GM19043 (cell line): ENCODE data around the gene DUSP8.

Experiments used
- ATAC-seq: cut with Tn5 transposase; IDR thresholded peaks from one replicate; pipeline ENCODE4 v1.9.1; 2021; ENCODE audit warnings: low read depth; ENCODE audit not compliant: unreplicated experiment

The DUSP8 gene

GRCh38 chr11:1555713-1556153 is 16.3 kb downstream of the DUSP8 start:
- no peak for ATAC-seq

GRCh38 chr11:1554981-1555712 is 16.9 kb downstream of the DUSP8 start:
- no peak for ATAC-seq

- ATAC-seq, result no peak
Measured at GRCh38 chr11:1553808-1554594, 18.1 kb downstream of the DUSP8 start.

DNA sequence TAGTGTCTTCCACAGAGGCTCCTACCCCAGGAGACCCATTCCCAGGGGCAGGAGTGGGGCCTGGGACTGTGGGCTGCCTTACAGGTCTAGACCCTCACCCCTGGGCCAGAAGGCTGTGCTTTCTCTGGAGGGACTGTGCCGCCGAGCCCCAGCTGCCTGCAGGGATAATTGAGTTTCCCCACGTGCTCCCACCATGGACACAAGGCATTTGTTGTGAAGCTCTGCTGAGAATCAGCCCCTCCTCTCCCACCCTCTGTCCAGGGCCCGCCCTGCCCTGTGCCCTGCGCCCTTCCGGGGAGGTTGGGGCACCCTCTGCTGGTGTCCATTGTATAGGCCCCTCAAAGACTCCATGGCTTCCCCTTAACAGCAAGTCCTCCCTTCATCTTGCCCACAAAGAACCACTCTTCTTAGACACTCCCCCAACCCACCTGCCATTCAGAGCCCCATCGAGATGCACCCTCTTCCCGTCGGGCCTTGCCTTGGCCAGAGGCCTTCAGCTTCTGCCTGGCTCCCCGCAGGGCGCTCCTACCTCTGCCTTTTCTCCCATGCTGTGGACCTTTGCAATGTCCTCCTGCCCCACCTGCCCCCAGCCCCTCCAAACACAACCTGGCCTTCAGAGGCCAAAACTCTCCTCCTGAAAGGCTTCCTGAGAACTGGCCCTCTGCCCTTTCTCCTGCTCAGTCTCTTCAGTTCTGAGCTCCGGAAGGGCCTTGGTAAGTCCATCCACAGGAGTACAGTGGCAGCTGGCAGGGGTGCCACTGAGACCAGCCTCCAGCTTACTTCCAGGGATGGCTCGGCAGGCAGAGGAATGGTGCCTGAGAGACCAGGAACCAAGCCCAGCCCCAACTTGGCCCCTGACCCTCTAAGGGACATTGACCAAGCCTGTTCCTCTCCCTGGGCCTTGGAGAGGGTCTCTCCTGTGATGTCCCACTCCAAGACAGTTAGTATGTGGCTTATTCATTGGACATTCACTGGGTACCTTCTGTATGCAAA is 22.4 kb downstream of the DUSP8 start:
- no peak for ATAC-seq

DNA sequence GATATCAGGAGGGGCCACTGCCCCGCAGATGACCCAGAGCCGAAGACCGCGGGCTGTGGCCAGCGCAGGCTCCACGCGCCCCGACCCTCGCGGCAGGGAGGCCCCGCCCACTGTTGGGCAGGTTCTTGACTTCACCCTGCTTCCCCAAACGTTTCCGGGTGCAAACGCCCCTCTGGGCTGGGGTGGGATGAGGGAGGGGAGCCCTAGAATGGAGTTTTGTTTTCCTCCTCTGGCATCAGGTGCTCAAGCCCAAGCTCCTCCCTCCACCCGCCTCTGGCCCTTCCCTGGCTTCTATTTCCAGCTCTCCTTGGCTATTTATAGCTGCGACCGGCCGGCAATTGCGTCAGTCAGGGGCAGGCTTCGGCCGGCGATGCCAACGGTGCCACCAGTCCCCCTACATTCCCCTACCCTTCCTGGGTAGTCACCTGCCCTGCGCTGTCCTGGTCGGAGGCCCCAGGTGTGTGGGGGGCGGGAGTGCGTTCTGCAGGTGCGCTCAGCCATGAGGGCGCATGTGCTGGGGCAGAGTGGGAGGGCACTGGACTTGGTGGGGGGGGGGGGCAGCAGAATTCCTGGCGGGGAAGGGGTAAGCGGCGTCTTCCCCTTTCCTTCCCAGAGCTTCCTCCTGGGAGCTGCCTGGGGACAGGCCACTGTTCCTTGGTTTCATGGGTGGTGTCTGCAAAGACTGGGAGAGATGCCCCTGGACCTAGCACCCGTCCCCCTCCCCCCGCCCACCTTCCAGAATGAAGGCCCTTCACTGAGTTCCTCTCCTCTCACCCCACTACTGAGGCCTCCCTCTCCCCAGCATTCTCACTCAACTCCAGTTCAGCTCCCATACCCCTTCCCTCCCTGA is 23.6 kb downstream of the DUSP8 start:
- ATAC-seq, result no peak

DNA sequence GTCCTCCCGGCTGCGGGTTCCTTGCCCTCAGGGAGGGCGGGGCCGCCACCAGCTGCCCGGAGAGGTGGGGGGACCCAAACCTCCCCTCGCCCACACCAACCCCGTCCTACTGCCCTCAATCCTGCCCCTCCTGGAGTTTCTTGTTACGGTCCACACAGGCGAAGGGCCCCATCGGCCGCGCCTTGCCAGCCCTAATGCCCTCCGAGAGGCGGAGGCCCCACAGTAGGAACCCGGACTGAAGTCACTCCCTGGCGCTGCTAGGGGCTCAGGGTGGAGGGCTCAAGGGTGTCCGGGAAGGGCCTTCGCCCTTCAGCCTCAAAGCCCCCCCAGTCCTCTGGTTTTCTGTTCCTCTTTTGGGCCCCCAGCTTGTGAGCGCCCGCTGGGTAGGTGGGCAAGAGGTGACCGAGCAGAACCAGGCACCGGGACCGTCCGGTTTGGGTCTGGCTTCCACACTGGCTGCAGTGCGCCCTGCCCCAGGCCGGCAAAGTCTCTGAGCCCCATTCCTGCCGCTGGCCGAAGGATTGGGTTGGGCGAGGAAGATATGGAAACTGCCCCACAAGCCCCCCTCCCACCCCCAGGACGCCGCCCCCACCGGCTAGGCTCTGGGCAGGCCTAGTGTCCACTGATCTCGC is 24.5 kb downstream of the DUSP8 start:
- ATAC-seq, result no peak

GRCh38 chr11:1546536-1547466 is 25.3 kb downstream of the DUSP8 start:
- no peak for ATAC-seq

GRCh38 chr11:1546077-1546535 is 26.0 kb downstream of the DUSP8 start:
- no peak for ATAC-seq

DNA sequence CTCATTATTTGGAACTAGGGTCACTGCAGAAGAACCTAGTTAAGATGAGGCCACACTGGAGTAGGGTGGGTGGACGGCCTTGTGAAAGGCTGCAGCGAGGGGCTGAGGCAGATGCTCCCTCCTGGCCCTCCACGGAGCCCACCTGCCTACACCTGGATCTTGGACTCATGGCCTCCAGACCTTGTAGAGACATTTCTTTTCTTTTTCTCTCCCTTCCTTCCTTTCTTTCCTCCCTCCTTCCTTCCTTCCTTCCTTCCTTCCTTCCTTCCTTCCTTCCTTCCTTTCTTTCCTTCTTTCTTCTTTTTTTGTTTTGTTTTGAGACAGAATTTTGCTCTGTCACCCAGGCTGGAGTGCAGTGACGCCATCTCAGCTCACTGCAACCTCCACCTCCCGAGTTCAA is 26.6 kb downstream of the DUSP8 start:
- ATAC-seq, result no peak

DNA sequence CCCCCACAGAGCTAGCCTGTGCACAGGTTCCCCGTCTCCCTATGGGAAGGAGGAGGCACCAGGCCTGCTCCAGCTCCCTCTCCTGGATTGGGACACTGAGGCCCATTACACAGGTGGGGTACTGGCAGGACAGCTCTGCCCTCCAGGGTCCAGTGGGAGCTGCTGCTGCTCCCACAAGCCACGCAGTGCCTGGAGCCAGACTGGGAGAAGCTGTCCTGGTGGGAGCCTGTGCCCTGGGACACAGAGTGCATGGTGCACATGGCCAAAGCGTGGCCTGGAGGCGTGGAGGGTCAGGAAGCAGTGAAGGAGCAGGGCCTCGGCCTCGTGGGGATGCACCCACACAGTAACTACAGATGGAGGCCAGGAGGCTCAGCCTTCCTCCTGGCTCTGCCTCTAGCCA is 27.5 kb downstream of the DUSP8 start:
- ATAC-seq, result no peak

DNA sequence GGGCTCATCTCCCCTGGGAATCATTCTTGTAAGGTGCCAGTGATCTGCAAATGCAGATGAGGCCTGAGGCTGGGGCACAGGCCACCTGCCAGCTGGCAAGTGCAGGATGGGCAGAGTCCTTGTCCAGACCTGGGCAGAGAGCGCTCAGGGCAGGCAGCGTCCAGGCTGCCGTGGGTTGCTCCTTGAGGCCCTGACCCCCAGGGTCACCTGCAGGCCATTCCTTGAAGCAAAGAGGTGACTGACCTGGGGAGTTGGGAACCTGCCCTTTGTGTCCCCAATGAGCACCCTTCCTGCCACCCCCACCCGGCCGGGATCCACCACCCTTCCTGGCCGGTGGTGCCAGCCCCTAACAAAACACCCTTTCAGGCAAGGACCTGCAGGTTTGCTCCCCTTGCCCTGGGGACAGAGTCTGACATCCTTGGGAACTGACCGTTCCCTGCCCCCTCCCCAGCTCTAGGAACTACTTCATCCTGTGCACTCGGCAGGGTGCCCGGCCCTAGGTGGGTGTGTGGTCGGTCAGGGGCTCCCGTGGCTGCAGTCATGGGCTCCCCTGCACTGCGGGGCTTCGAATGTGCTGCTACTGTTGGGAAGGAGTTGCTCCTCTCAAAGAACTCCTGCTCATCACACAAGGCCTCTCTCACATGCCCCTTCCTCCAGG is 28.3 kb downstream of the DUSP8 start:
- ATAC-seq, result no peak

- no peak for ATAC-seq
Measured at GRCh38 chr11:1542267-1542666, 29.8 kb downstream of the DUSP8 start.

GRCh38 chr11:1541474-1542204 is 30.4 kb downstream of the DUSP8 start:
- ATAC-seq, result no peak

- no peak for ATAC-seq
Measured at GRCh38 chr11:1540074-1540473, 32.0 kb downstream of the DUSP8 start.

DNA sequence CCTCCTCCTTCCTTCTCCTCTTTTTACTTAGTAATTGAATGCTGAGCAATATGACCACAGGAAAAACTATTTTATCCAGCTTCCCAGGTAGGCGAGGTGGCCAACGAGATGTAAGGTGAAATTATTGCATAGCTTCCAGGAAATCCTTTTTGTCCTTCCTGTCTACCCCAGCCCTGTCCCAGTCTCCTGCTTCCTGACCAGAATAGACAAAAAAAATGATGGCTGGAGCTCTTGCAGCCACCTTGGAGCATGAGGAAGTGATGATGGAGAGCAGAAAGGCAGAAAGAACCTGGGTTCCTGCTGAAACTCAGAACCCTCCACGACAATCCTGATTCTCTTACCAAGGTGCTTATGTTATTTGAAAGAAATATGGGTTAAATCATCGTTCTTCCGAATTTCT is 33.9 kb downstream of the DUSP8 start:
- ATAC-seq, result no peak

DNA sequence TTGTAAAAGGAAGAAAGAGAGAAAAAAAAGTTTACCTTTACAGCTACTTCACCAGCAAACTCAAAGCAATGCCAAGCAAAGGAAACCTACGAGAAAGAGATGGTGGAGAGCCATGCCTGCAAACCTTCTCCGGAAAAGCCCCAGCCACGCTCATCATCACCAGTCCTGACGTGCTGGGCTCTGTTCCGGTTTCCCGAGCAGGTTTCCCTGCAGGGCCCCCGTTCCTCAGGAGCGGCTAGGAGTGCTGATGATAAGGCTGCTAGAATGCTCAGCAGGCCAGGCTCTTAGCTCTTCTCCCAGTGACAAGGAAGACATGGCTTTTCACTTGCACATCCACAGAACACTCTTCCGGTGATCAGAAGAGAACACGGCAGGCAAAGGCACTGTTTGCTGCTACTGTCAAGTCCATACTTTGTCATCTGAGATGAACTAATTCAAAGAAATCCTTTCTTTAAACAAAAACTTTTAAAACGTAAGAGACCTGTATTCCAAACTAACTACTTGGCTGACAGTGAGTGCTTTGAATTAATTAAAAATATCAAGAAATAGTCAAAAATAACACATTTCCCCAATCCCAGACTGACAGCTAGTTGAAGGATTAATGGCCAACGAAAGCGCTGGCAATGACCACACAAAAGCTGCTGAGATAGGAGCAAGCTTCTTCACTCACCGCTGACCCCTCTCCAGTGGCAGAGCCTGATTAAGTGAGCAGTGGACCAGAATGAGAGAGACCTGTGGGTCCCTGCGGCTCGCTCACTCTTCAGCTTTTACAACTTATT is 35.8 kb downstream of the DUSP8 start:
- ATAC-seq, result no peak
